Measurements from ENCODE around the gene DMKN. TPM values are rescaled to one million over a fixed set of nuclear protein-coding genes. Genes with fewer than 3 reads are reported as not detected.

Gene DMKN
- total and polyA plus RNA-seq, 2 of the 8 experiments (the other 6 are each of a cell fraction or from before 2014, with no cell fraction given), result 290 to 330 TPM

- Histone ChIP-seq H3K4me3 (ENCODE audit: extremely low read depth in 1 of 4, insufficient read depth in 2 of 4, low read depth in 3 of 4, low read length in 4 of 4) (no peak overlapping the region), H3K79me2 (ENCODE audit: control insufficient read depth in 1 of 2, insufficient read depth in 2 of 2, low read length in 2 of 2) (peaks cover 0 to 34% of the 10 kb centered on the region in 2 experiments; a peak in 2 of 4 replicates), H3K4me1 (replicated peaks in 1 of 4; ENCODE audit: control insufficient read depth in 3 of 4, insufficient read depth in 4 of 4, low read length in 3 of 4) (peaks cover 0 to 7% (median 7%) of the 10 kb centered on the region in 4 experiments; a peak in 6 of 7 replicates), H4K5ac (ENCODE audit: insufficient read length, low read depth, low read length) (no peak overlapping the region), H3K36me3 (ENCODE audit: control insufficient read depth in 2 of 4, insufficient read depth in 4 of 4, low read length in 3 of 4) (peaks cover 17 to 54% (median 37%) of the 10 kb centered on the region in 4 experiments), H3K27me3 (replicated peaks in 1 of 4; ENCODE audit: control insufficient read depth in 3 of 4, extremely low read depth in 1 of 4, insufficient read depth in 3 of 4, low read length in 3 of 4) (no peaks in the 10 kb centered on the region), H3K18ac (ENCODE audit: extremely low read depth, low read length) (no peak overlapping the region), H3K27ac (ENCODE audit: low read depth, low read length) (no peak overlapping the region), H4K8ac (ENCODE audit: extremely low read depth, insufficient read depth, low read length) (no peak overlapping the region), H2BK120ac (replicated peaks; ENCODE audit: low read depth, low read length) (no peak overlapping the region), H2AK5ac (ENCODE audit: low read depth, low read length) (no peak overlapping the region), H3K9me3 (ENCODE audit: insufficient read depth in 2 of 2, low read depth in 1 of 2, low read length in 1 of 2) (no peaks in the 10 kb centered on the region), H2BK15ac (ENCODE audit: low read length) (no peak overlapping the region), H4K20me1 (replicated peaks in 1 of 2; ENCODE audit: control insufficient read depth in 1 of 2, insufficient read depth in 2 of 2, low read length in 2 of 2) (peaks cover 0 to 11% of the 10 kb centered on the region in 2 experiments), H2AFZ (ENCODE audit: low read length) (no peak overlapping the region), H3K79me1 (ENCODE audit: low read depth, low read length) (peaks cover 2% of the 10 kb centered on the region; the same call in 1 of the 2 replicates), H3K23ac (ENCODE audit: insufficient read length) (no peak overlapping the region), H3K56ac (replicated peaks; ENCODE audit: insufficient read length, low read depth, low read length) (no peak overlapping the region), H3K14ac (ENCODE audit: insufficient read length) (no peak overlapping the region), H2BK5ac (ENCODE audit: low read depth, low read length) (no peak overlapping the region), H3K23me2 (ENCODE audit: low read depth, low read length) (peaks cover 9% of the 10 kb centered on the region), H3K4ac (replicated peaks; ENCODE audit: insufficient read length, low read depth, low read length) (no peak overlapping the region), H4K91ac (replicated peaks; ENCODE audit: insufficient read length, low read length) (no peak overlapping the region), H3K4me2 (ENCODE audit: insufficient read depth in 1 of 2, low read depth in 2 of 2, low read length in 2 of 2) (no peak overlapping the region), H2BK12ac (ENCODE audit: low read depth, low read length) (no peak overlapping the region), H2BK20ac (ENCODE audit: low read length) (no peak overlapping the region), H3K9ac (replicated peaks in 1 of 4; ENCODE audit: extremely low read depth in 1 of 4, low read depth in 3 of 4, low read length in 3 of 4) (no peak overlapping the region)
- ChIA-PET POLR2A (ENCODE audit: partially characterized antibody) (interaction anchor here (0.6 to 7.4 kb wide), 9 partner anchors 8 to 477 kb away, joined by 3 to 110 read pairs (median 8); partner anchors contain the start of gene KRTDAP), CTCF (ENCODE audit: partially characterized antibody) (interaction anchor here (0.6 to 4.7 kb wide), 10 partner anchors 8 to 237 kb away, joined by 3 to 32 read pairs (median 4); no protein-coding TSS in a partner anchor)
- DNase-seq (ENCODE audit: low read depth in 1 of 2, low spot score in 2 of 2), result no peak
- FAIRE-seq, result no peak
- 92% methylated on average over 6 of the region's 7 CpGs; no CpG with 5 or more reads in 1 of the 2 experiments for whole genome bisulfite sequencing, 2 experiments (ENCODE audit: extremely low coverage in 1 of 2, insufficient coverage in 1 of 2, insufficient read length in 1 of 2, insufficient replicate concordance in 2 of 2, low coverage in 1 of 2, low lambda C conversion rate in 2 of 2, missing lambda C conversion rate in 1 of 2)
These were observed 7.4 kb downstream of the DMKN start for GRCh38 chr19:35506011-35506410.

Data from H1 (cell line).